GM20000 (cell line): ENCODE data around the gene XRCC4.
"Not testable (repeated sequence)": the region's sequence is repeated elsewhere in the genome, so short reads cannot be mapped to it uniquely, and the experiment has no call there.

ENCODE experiments used
- DNase-seq: peaks from one replicate; pipeline ENCODE4 v3.0.0; 2012; ENCODE audit warnings: low spot score
- CTCF ChIP-seq: IDR thresholded peaks from 2 replicates; pipeline ENCODE4 v1.5.1; 2012; ENCODE audit warnings: mild to moderate bottlenecking, control low read depth; ENCODE audit errors: extremely low read depth, missing control alignments

Gene XRCC4

GRCh38 chr5:83151821-83152220 is 74.5 kb downstream of the XRCC4 start:
- DNase-seq: no peak
- no peak for TF ChIP-seq CTCF

DNA sequence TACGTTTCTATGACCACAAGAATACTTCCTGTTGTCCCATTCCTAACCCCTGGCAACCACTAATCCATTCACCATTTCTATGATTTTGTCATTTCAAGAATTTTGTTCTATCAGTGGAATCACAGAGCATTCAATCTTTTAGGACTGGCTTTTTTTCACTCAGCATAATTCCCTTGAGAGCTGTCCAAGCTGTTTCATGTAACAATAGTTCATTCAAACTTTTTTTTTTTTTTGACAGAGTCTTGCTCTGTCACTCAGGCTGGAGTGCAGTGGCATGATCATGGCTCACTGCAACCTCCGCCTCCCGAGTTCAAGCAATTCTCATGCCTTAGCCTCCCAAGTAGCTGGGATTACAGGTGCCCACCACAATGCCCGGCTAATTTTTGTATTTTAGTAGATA is 75.6 kb downstream of the XRCC4 start:
- DNase-seq: not testable (repeated sequence)

DNA sequence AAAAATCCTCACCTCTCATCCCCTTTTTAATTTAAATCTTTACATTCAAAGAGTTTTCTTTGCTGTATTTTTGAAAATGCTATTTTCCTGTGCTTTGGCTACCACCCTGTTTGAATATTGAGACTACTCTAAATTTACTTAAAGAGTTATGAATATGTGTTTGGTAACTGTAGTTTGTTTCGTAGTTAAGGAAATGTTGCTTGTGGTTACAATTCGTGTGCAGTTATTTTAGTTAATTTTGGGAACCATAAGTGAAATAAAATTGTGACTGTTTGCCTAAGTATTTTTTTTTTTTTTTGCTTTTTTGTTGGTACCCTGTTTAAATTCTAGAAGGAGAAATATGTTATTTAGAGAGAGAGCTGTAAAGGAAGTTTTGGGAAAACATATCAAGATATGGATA is 78.7 kb downstream of the XRCC4 start:
- DNase-seq: no peak
- no peak for TF ChIP-seq CTCF

- TF ChIP-seq CTCF: no peak
- DNase-seq: no peak
Observed at GRCh38 chr5:83157163-83157562, 79.8 kb downstream of the XRCC4 start.

GRCh38 chr5:83162601-83163000 is 85.3 kb downstream of the XRCC4 start:
- TF ChIP-seq CTCF: no peak
- no peak for DNase-seq

DNA sequence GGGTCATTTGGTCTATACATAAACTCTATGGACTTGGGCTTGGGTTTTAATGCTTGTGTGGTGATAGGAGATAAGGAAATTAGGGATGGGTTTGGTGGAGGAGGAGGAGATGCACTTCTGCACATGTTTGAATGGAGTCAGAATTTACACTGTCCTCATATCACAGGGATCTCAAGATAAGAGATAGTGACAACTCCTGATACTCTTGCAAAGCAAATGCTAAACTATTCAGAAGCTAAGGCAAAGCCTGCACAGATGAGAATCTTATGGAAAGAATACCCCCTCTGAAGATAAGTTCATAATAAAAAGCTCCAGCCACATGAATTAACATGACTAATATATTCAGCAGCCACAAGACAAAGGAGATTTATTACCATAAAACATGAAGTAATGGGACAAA is 90.2 kb downstream of the XRCC4 start:
- no peak for TF ChIP-seq CTCF
- no peak for DNase-seq

DNA sequence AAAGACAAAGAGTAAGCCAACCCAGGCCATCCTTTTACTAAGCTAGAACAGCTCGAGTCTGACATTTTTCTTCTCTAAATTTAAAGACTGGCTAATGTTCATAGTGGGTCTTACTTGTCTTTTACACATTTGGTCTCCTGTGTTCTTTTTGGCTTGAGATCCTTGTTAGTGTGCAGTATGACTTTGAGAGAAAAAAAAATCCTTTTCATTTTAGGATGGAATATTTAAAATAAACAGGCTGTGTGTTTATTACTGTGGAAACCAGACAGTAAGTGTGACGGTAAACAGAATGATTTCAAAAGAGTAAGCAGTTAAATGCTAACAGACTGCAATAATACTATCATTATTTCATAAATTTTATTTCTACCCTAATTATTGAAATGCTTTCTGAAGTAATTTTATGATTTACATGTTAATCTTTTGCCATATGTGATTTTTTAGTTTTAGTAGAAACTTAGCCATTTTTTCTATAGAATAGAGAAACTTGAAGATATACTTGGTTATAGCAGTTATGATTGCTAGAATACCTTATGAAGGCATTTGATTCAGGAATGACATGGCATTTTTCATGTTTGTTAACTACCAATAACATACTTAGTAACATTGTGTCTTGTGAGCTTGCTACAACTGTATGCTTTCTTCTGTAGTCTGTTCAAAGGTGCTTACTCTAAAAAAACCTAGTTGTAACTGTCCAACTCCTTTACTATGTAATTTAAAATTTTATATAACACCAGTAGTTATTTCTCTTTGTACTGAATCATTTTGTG is 92.4 kb downstream of the XRCC4 start:
- no peak for DNase-seq
- no peak for TF ChIP-seq CTCF

- TF ChIP-seq CTCF: no peak
- no peak for DNase-seq
Observed at GRCh38 chr5:83172011-83172410, 94.7 kb downstream of the XRCC4 start.
